ENCODE data around the gene MYO1D.

MYO1D gene

DNA sequence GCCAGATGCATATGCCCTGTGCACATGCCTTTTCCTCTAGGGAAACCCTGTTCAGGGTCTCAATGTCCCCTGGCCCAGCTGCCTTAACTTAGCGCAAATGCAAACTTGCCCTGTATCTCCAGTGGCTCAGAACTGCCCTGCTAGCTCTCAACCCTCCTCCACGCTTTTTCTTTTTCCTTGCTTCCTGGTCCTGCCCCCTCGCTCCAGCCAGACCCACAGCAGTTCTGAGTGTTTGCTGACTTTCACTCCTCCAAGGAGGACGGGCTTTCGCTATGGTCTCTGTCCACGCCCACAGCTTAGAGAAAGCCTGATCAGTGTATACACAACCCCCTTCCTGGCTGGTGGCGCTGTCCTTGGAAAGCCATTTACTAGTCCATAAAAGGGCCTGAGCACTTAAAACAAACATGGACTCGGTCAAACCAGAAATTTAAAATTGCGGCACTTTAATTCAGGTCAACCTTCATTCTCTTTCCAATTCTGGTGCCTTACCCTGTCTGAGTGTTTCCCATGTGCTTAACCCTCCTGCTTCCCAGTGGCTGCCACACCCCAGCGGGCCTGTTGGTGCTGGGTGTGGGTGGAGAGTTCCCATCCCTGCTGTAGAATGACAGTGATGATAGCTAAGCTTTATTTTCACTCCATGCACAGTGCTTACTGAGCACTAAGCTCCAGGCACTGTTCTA, 35.4 kb upstream of the MYO1D start:
- TF ChIP-seq CREB1 (IDR thresholded peaks at IDR 0.05; ENCODE audit: low read depth): no peak
- no peak for TF ChIP-seq TAF1 (IDR thresholded peaks at IDR 0.05; ENCODE audit: low read depth)
- TF ChIP-seq USF1 (IDR thresholded peaks at IDR 0.05): no peak
- no peak for TF ChIP-seq TEAD4 (IDR thresholded peaks at IDR 0.05)
- no peak for TF ChIP-seq RAD21 (IDR thresholded peaks at IDR 0.05; ENCODE audit: low read depth)
- no peak for TF ChIP-seq ZBTB7A (IDR thresholded peaks at IDR 0.05; ENCODE audit: low read depth)
- TF ChIP-seq EP300 (IDR thresholded peaks at IDR 0.05; ENCODE audit: borderline replicate concordance): no peak

DNA sequence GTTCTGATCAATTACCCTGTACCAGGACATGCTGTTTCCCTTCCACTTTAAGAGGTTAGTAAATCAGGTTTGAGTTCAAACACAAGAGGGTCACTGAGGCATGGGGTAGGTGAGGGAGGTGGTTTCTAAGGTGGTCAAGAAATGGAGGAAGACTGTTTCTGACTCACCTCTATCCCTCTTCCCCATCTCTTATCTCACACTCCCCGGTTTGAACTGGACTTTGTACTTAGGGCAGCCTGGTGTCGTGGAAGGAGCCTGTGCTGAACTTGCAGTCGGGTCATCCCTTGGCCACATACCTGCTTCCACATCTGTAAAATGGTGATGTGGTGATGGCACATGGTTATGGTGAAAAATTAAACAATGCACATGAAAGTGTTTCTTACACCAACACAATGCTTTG, 33.8 kb upstream of the MYO1D start:
- TF ChIP-seq TAF1 (IDR thresholded peaks at IDR 0.05; ENCODE audit: low read depth) (no peak), CREB1 (IDR thresholded peaks at IDR 0.05; ENCODE audit: low read depth) (no peak), NFIC (IDR thresholded peaks at IDR 0.05) (no peak), CEBPB (IDR thresholded peaks at IDR 0.05) (no peak), REST (IDR thresholded peaks at IDR 0.05; ENCODE audit: low read depth) (no peak), TEAD4 (IDR thresholded peaks at IDR 0.05) (no peak), USF1 (IDR thresholded peaks at IDR 0.05) (no peak)

- TF ChIP-seq TAF1 (IDR thresholded peaks at IDR 0.05; ENCODE audit: low read depth) (no peak), YY1 (IDR thresholded peaks at IDR 0.05; ENCODE audit: low read depth) (no peak), REST (IDR thresholded peaks at IDR 0.05; ENCODE audit: low read depth) (no peak), RAD21 (IDR thresholded peaks at IDR 0.05; ENCODE audit: low read depth) (peak; percentile 84)
Observed at GRCh38 chr17:32909787-32910369, 33.0 kb upstream of the MYO1D start.

DNA sequence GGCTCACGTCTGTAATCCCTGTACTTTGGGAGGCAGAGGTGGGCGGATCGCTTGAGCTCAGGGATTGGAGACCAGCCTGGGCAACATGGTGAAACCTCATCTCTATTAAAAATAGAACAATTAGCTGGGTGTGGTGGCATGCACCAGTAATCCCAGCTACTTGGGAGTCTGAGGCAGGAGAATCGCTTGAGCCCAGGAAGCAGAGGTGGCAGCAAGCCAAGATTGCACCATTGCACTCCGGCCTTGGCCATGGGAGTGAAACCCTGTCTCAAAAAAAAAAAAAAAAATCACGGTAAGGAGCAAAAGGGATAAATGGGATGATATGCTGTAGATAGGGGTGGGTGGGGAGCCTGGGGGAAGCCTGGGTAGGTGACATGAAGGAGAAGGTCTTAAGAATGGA, 30.7 kb upstream of the MYO1D start:
- TF ChIP-seq, protein P1, sequence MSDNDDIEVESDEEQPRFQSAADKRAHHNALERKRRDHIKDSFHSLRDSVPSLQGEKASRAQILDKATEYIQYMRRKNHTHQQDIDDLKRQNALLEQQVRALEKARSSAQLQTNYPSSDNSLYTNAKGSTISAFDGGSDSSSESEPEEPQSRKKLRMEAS (IDR thresholded peaks at IDR 0.05): no peak
- TF ChIP-seq NFIC (IDR thresholded peaks at IDR 0.05) (peak; percentile 36; the same call in 1 of the 2 replicates), FOXM1 (IDR thresholded peaks at IDR 0.05; ENCODE audit: borderline replicate concordance, low read depth) (no peak), REST (IDR thresholded peaks at IDR 0.05; ENCODE audit: low read depth) (no peak), EP300 (IDR thresholded peaks at IDR 0.05; ENCODE audit: borderline replicate concordance) (no peak), ZBTB7A (IDR thresholded peaks at IDR 0.05; ENCODE audit: low read depth) (no peak), YY1 (IDR thresholded peaks at IDR 0.05; ENCODE audit: low read depth) (no peak), CEBPB (IDR thresholded peaks at IDR 0.05) (0 out of 2 replicates have a peak, but pooled peaks have one; percentile 23), TEAD4 (IDR thresholded peaks at IDR 0.05) (no peak), CREB1 (IDR thresholded peaks at IDR 0.05; ENCODE audit: low read depth) (no peak), TAF1 (IDR thresholded peaks at IDR 0.05; ENCODE audit: low read depth) (no peak), USF1 (IDR thresholded peaks at IDR 0.05) (no peak), EGR1 (IDR thresholded peaks at IDR 0.05) (no peak), TCF12 (IDR thresholded peaks at IDR 0.05; ENCODE audit: low read depth) (no peak), RAD21 (IDR thresholded peaks at IDR 0.05; ENCODE audit: low read depth) (no peak)

Data from Ishikawa (cell line).